HepG2 (cell line): ENCODE results near the gene TADA2A. TPM values are rescaled to one million over a fixed set of nuclear protein-coding genes. Genes with fewer than 3 reads are reported as not detected.

Experiments
- ATAC-seq: fragments of 200-7000 bp; cut with Tn5 transposase; 3 replicates; pipeline ENCODE4 v1.9.1; 2020; ENCODE audit warnings: mild to moderate bottlenecking, moderate library complexity
- BruUV-seq: library from RNA; stranded (reverse); fragments of 400-500 nt; replicated peaks from 2 replicates; lab custom pipeline; 2021; lab: Mats Ljungman, UMichigan
- CTCF ChIA-PET: fragments of 300-600 bp; formaldehyde crosslinking; extraction: SDS; loops from one replicate; lab custom pipeline; 2021; ENCODE audit warnings: low total read pairs, inconsistent platforms, low intra/inter-chr PET ratio; lab: Yijun Ruan, JAX
- POLR2A ChIA-PET: fragments of 350-600 bp; sonication (Branson Sonifier 250); formaldehyde crosslinking; loops from one replicate; lab custom pipeline; 2020; ENCODE audit warnings: antibody characterized with exemption, inconsistent platforms; lab: Yijun Ruan, JAX
- DNase-seq: peaks from one replicate; pipeline ENCODE4 v3.0.0-alpha.2; 2015; ENCODE audit warnings: low spot score
- FAIRE-seq: peaks from 3 replicates; lab custom pipeline; 2011; peaks lifted over from hg19 to GRCh38; lab: Jason Lieb, UNC
- H2AFZ ChIP-seq: one replicate; pipeline ENCODE4 v1.6.1; 2011; ENCODE audit warnings: low read length, inconsistent platforms
- H3K27ac ChIP-seq: fragments of 300-600 bp; 3 replicates; pipeline ENCODE4 v1.8.0; 2011; ENCODE audit warnings: mixed run types, mild to moderate bottlenecking, mixed read lengths, low read length, inconsistent platforms; ENCODE audit not compliant: insufficient read depth; ENCODE audit errors: extremely low read length
- H3K27me3 ChIP-seq, 2 experiments: fragments of 200-600 bp in 1 of 2; 2 replicates in 1 of 2; 3 replicates in 1 of 2; pipeline versions ENCODE4 v1.6.0 to v1.8.0; 2011; ENCODE audit warnings: low read length in 2 of 2, mild to moderate bottlenecking in 2 of 2, moderate library complexity in 2 of 2, inconsistent platforms in 1 of 2; ENCODE audit not compliant: insufficient read depth in 2 of 2, control insufficient read depth in 1 of 2
- H3K36me3 ChIP-seq, 2 experiments: fragments of 200-600 bp in 1 of 2; replicated peaks in 1 of 2; 2 replicates in 1 of 2; 3 replicates in 1 of 2; pipeline versions ENCODE4 v1.5.1 to v1.8.0; 2011; ENCODE audit warnings: low read length in 2 of 2, inconsistent platforms in 1 of 2; ENCODE audit not compliant: insufficient read depth in 2 of 2, control insufficient read depth in 1 of 2
- H3K4me1 ChIP-seq: 2 replicates; pipeline ENCODE4 v1.5.1; 2012; ENCODE audit warnings: low read length, inconsistent platforms; ENCODE audit not compliant: insufficient read depth
- H3K4me2 ChIP-seq: 2 replicates; pipeline ENCODE4 v1.6.0; 2011; ENCODE audit warnings: low read depth, low read length, inconsistent platforms
- H3K4me3 ChIP-seq, 3 experiments: fragments of 200-600 bp in 1 of 3; sonication (generic), shearing (Covaris generic) in 1 of 3; replicated peaks in 1 of 3; 2 replicates each; pipeline ENCODE4 v1.5.1; 2011 to 2016; ENCODE audit warnings: low read length in 3 of 3, inconsistent platforms in 2 of 3, low read depth in 2 of 3, mild to moderate bottlenecking in 2 of 3, control low read depth in 1 of 3, mixed read lengths in 1 of 3; ENCODE audit not compliant: insufficient read depth in 1 of 3
- H3K79me2 ChIP-seq: one replicate; pipeline ENCODE4 v1.6.1; 2011; ENCODE audit warnings: low read length, inconsistent platforms; ENCODE audit not compliant: insufficient read depth
- H3K9ac ChIP-seq: 2 replicates; pipeline ENCODE4 v1.6.0; 2011; ENCODE audit warnings: mild to moderate bottlenecking, low read depth, low read length, inconsistent platforms; ENCODE audit not compliant: insufficient read depth
- H3K9me3 ChIP-seq: 2 replicates; pipeline ENCODE4 v1.5.1; 2012; ENCODE audit warnings: mild to moderate bottlenecking, low read length
- H4K20me1 ChIP-seq: 2 replicates; pipeline ENCODE4 v1.6.0; 2011; ENCODE audit warnings: inconsistent platforms, mild to moderate bottlenecking, low read length, moderate library complexity; ENCODE audit not compliant: insufficient read depth
- CENPX ChIP-seq: sonication (generic); formaldehyde crosslinking; IDR thresholded peaks from 2 replicates; pipeline ENCODE4 v1.9.0; 2021; ENCODE audit warnings: mild to moderate bottlenecking, missing genetic modification reagents, moderate library complexity
- HNF1A ChIP-seq, 2 experiments: sonication (generic) in 1 of 2; formaldehyde crosslinking in 1 of 2; IDR thresholded peaks; 2 replicates each; pipeline versions ENCODE4 v1.4.0 to v1.6.1; 2016 to 2020; ENCODE audit warnings: borderline replicate concordance in 1 of 2, low read depth in 1 of 2, mild to moderate bottlenecking in 1 of 2, missing genetic modification reagents in 1 of 2
- ISX ChIP-seq: sonication (generic); formaldehyde crosslinking; conservative IDR thresholded peaks from 2 replicates; pipeline ENCODE4 v1.5.0; 2020; ENCODE audit warnings: missing genetic modification reagents
- ZBTB1 ChIP-seq: sonication (generic); formaldehyde crosslinking; IDR thresholded peaks from 2 replicates; pipeline ENCODE4 v1.4.0; 2020; ENCODE audit warnings: missing genetic modification reagents, borderline replicate concordance
- ZNF101 ChIP-seq: sonication (generic); formaldehyde crosslinking; IDR thresholded peaks from 2 replicates; pipeline ENCODE4 v1.4.0; 2020; ENCODE audit warnings: mild to moderate bottlenecking, low read depth, missing genetic modification reagents, borderline replicate concordance
- ZNF3 ChIP-seq: IDR thresholded peaks from 2 replicates; pipeline ENCODE4 v1.7.0; 2017; ENCODE audit warnings: inconsistent platforms
- ZNF33B ChIP-seq: sonication (generic); formaldehyde crosslinking; IDR thresholded peaks from 2 replicates; pipeline ENCODE4 v1.5.1; 2020; ENCODE audit warnings: mild to moderate bottlenecking, missing genetic modification reagents
- ZNF44 ChIP-seq: sonication (generic); formaldehyde crosslinking; IDR thresholded peaks from 2 replicates; pipeline ENCODE4 v1.5.1; 2020; ENCODE audit warnings: mild to moderate bottlenecking, missing genetic modification reagents
- ZNF468 ChIP-seq: sonication (generic); formaldehyde crosslinking; IDR thresholded peaks from 2 replicates; pipeline ENCODE4 v1.8.0; 2022; ENCODE audit warnings: mild to moderate bottlenecking, moderate library complexity, missing genetic modification reagents
- ZNF556 ChIP-seq: sonication (generic); formaldehyde crosslinking; IDR thresholded peaks from 2 replicates; pipeline ENCODE4 v1.4.0; 2020; ENCODE audit warnings: mild to moderate bottlenecking, missing genetic modification reagents, borderline replicate concordance
- ZNF597 ChIP-seq: sonication (generic); formaldehyde crosslinking; IDR thresholded peaks from 2 replicates; pipeline ENCODE4 v1.5.0; 2020; ENCODE audit warnings: missing genetic modification reagents
- WGBS: methylation state at CpG from one replicate; pipeline ENCODE4 v1.1.6; 2017; ENCODE audit warnings: low lambda C conversion rate; 5-methylcytosine and 5-hydroxymethylcytosine counted together
- in situ Hi-C: cut with HindIII; loops from 2 replicates; pipeline ENCODE4 v1.10.0; 2017; ENCODE audit warnings: low pct_unique_long_range_greater_than_20kb; ENCODE audit not compliant: extremely low pct_ligation_motif_present
- intact Hi-C: fragments of 100-400 bp; cut with micrococcal nuclease; formaldehyde crosslinking; loops from one replicate; pipeline ENCODE4 v1.10.0; 2022; ENCODE audit not compliant: unreplicated experiment
- polyA plus RNA-seq, 8 experiments: library from polyadenylated mRNA; depleted of rRNA in 3 of 8; stranded (reverse) in 7 of 8; unstranded in 1 of 8; fragments of >200 nt; fragmentation: Illumina TruSeq in 4 of 8; extraction: Trizol in 4 of 8; gene quantifications; 2 replicates each; pipeline versions ENCODE4 v1.2.1 to v1.2.3, GENCODE V29; 2011 to 2016; ENCODE audit warnings: low read depth in 4 of 8, missing spikeins in 1 of 8, mixed read lengths in 1 of 8; ENCODE audit not compliant: insufficient read depth in 1 of 8
- total RNA-seq, 5 experiments: library from RNA; depleted of rRNA; stranded (reverse); fragments of >200 nt; fragmentation: Illumina TruSeq; extraction: Trizol; gene quantifications; 2 replicates each; pipeline ENCODE4 v1.2.3, GENCODE V29; 2016; ENCODE audit warnings: low read depth in 1 of 5
- TF ChIP-seq, protein P1 (sequence below): sonication (generic); formaldehyde crosslinking; IDR thresholded peaks from 2 replicates; pipeline ENCODE4 v1.8.0; 2022; ENCODE audit warnings: mild to moderate bottlenecking, missing genetic modification reagents
- TF ChIP-seq, protein P2 (sequence below): sonication (generic); formaldehyde crosslinking; IDR thresholded peaks from 2 replicates; pipeline ENCODE4 v1.8.0; 2022; ENCODE audit warnings: missing genetic modification reagents, mild to moderate bottlenecking, borderline replicate concordance

TADA2A gene
- total and polyA plus RNA-seq, 2 of the 13 experiments (the other 11 are each of a cell fraction or from before 2014, with no cell fraction given), result 8.0 to 14.0 TPM

DNA sequence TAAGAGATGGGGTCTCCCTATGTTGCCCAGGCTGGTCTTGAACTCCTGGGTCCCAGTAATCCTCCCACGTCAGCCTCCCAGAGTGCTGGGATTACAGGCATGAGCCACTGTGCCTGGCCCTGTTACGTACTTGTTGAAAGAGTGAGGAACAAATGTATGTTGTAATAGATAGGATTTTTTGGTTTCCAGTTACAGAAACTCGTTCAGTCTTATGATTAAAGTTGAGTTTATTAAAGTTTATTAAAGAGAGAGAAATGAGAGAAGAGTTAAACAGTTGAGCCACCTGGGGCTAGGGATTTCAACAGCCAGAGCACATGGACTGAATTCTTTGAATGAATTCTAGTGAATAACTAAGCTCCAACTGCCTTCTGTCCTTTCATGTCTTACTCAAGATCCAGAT lies 3.7 kb downstream of the TADA2A start (continued):
- no peak for TF ChIP-seq HNF1A (IDR thresholded peaks at IDR 0.05; ENCODE audit: low read depth)
- TF ChIP-seq HNF1A (CRISPR knock-in tag; IDR thresholded peaks at IDR 0.05; ENCODE audit: borderline replicate concordance), result no peak

DNA sequence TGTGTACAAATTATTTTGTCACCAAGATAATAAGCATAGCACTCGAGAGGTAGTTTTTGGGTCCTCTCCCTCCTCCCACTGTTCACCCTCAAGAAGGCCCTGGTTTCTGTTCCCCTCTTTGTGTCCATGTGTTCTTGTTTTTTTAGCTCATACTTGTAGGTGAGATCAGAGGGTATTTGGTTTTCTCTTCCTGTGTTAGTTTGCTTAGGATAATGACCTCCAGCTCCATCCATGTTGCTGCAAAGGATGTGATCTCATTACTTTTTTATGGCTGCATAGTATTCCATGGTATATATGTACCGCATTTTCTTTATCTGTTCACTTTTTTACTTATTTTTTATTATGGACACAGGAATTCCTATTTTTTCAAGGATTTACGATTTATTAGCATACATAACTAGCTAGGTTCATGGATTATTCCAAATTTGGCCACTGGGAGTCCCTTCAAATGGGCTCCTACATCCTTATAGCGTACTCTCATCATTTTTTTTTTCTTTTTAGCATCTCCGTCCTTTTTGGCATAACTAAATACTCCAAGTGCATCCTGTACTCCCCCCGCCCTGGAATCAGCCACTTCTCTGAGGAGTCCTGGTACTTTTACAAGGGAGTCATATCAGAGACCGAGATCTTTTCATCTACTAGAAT lies 7.3 kb downstream of the TADA2A start:
- in situ Hi-C loops, result no loop called here
- FAIRE-seq, result no peak
- Histone ChIP-seq H3K79me2 (no peaks in the 10 kb centered on the region), H3K9me3 (no peaks in the 10 kb centered on the region), H3K4me2 (no peak overlapping the region), H3K27me3 (no peaks in the 10 kb centered on the region), H4K20me1 (no peaks in the 10 kb centered on the region), H3K9ac (no peak overlapping the region), H3K36me3 (peaks cover 4 to 21% of the 10 kb centered on the region in 2 experiments; a peak in 4 of 5 replicates), H2AFZ (no peak overlapping the region), H3K27ac (no peak overlapping the region), H3K4me3 (no peak overlapping the region), H3K4me1 (no peaks in the 10 kb centered on the region)
- intact Hi-C loops, result no loop called here
- 96% methylated on average over 7 of the region's 7 CpGs for WGBS
- no TSS peak for BruUV-seq
- CTCF ChIA-PET, result no interaction called here
- no peak for DNase-seq
- POLR2A ChIA-PET, result no interaction called here
- ATAC-seq, result no peak
- TF ChIP-seq ZNF33B (no peak), ZNF101 (CRISPR knock-in tag) (no peak), ISX (CRISPR knock-in tag) (no peak), ZNF3 (CRISPR knock-in tag) (no peak), ZNF468 (no peak), ZNF597 (CRISPR knock-in tag) (no peak), ZBTB1 (CRISPR knock-in tag) (no peak), ZNF44 (CRISPR knock-in tag) (no peak), ZNF556 (CRISPR knock-in tag) (no peak), CENPX (no peak)
- TF ChIP-seq, protein P1, sequence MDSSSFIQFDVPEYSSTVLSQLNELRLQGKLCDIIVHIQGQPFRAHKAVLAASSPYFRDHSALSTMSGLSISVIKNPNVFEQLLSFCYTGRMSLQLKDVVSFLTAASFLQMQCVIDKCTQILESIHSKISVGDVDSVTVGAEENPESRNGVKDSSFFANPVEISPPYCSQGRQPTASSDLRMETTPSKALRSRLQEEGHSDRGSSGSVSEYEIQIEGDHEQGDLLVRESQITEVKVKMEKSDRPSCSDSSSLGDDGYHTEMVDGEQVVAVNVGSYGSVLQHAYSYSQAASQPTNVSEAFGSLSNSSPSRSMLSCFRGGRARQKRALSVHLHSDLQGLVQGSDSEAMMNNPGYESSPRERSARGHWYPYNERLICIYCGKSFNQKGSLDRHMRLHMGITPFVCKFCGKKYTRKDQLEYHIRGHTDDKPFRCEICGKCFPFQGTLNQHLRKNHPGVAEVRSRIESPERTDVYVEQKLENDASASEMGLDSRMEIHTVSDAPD (CRISPR knock-in tag), result no peak
- TF ChIP-seq, protein P2, sequence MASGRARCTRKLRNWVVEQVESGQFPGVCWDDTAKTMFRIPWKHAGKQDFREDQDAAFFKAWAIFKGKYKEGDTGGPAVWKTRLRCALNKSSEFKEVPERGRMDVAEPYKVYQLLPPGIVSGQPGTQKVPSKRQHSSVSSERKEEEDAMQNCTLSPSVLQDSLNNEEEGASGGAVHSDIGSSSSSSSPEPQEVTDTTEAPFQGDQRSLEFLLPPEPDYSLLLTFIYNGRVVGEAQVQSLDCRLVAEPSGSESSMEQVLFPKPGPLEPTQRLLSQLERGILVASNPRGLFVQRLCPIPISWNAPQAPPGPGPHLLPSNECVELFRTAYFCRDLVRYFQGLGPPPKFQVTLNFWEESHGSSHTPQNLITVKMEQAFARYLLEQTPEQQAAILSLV (CRISPR knock-in tag), result no peak
